Fibroblast of pulmonary artery (primary cell): ENCODE data around the gene TARDBP.
A peak's percentile ranks its signal among the peaks of the same experiment; 100 is the strongest.

Experiments
- DNase-seq: peaks from one replicate; pipeline ENCODE4 v3.0.0-alpha.2; 2010; ENCODE audit warnings: low read depth
- H3K4me3 ChIP-seq: replicated peaks from 2 replicates; pipeline ENCODE4 v1.5.1; 2011; ENCODE audit warnings: low read depth, mild to moderate bottlenecking, control low read depth, low read length, moderate library complexity
- TF ChIP-seq, protein P1 (sequence below): IDR thresholded peaks from 2 replicates; pipeline ENCODE4 v1.5.1; 2011; ENCODE audit warnings: mild to moderate bottlenecking, control low read depth, low read length, inconsistent platforms; ENCODE audit errors: missing control alignments

Gene TARDBP

DNA sequence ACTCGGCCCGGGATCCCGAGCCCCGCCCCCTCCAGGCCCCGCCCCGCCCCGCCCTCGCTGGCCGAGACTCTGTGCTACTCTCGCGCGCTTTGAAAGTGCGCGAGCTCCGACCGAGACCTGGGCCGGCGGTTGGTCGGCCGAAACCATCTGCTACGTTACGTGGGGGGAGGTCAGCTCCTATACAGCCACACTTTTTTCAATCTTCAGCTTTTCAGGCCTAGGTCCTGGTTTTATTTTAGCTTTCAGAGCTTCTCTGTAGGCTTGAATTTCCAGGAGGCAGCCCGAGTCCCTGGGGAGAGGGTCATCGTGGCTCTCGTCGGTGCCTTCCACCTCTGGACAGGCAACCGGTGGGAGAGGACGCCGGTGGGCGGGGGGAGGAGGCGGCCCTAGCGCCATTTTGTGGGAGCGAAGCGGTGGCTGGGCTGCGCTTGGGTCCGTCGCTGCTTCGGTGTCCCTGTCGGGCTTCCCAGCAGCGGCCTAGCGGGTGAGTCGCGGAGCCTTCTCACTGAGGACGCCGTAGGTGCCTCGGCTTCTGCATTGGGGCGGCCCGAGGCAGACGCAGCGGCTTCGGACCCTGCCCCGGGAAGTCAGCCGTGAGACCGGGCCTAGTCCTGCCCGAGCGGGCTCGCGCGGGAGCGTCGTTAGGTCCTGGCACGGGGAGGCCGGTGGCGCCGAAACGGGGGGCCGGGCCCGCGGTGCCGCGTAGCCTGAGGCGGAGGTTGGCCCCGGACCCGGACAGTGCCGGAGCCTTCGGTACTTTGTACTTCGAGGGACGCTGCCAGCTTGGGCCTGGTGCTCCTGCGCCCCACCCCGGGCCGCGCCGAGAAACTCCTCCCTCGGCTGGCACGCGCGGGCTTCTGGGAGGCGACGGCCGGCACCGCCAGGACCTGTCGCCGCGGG is at the start of gene TARDBP:
TSS of gene TARDBP (plus strand) at position 395 of the 900 bp plus-strand sequence. CDS start 1,074 bp downstream, outside the sequence.
- peak; percentile 88 for DNase-seq
- TF ChIP-seq, protein P1, sequence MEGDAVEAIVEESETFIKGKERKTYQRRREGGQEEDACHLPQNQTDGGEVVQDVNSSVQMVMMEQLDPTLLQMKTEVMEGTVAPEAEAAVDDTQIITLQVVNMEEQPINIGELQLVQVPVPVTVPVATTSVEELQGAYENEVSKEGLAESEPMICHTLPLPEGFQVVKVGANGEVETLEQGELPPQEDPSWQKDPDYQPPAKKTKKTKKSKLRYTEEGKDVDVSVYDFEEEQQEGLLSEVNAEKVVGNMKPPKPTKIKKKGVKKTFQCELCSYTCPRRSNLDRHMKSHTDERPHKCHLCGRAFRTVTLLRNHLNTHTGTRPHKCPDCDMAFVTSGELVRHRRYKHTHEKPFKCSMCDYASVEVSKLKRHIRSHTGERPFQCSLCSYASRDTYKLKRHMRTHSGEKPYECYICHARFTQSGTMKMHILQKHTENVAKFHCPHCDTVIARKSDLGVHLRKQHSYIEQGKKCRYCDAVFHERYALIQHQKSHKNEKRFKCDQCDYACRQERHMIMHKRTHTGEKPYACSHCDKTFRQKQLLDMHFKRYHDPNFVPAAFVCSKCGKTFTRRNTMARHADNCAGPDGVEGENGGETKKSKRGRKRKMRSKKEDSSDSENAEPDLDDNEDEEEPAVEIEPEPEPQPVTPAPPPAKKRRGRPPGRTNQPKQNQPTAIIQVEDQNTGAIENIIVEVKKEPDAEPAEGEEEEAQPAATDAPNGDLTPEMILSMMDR, result no peak
- peak within 1 kb of the TSS; percentile 89 for H3K4me3 ChIP-seq

DNA sequence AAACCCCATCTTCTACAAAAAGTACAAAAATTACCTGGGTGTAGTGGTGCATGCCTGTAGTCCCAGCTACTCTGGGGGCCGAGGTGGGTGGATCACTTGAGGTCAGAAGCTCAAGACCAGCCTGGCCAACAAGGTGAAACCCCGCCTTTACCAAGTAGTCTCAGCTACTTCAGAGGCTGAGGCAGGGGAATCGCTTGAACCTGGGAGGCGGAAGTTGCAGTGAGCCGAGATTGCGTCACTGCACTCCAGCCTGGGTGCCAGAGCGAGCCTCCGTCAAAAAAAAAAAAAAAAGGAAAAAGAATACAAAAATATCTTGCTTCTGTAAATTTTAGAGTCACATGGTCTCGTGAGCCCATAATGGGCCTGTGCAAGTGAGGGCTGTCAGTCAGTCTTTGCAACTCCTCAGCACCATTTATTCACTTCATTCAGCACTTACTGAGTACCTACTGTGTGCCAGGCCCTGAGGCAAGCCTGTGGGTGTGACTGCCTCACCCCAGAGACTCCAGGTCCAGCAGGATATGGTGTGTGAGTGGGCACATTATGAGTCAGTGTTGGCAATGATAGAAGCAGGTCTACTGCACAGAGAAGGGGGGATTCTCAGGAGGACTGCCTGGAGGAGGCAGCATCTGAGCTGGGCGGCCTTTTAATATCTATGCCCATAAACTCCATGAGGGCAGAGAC is 46.8 kb upstream of the TARDBP start:
- TF ChIP-seq, protein P1, result no peak
- H3K4me3 ChIP-seq, result no peak overlapping the region
- no peak for DNase-seq

DNA sequence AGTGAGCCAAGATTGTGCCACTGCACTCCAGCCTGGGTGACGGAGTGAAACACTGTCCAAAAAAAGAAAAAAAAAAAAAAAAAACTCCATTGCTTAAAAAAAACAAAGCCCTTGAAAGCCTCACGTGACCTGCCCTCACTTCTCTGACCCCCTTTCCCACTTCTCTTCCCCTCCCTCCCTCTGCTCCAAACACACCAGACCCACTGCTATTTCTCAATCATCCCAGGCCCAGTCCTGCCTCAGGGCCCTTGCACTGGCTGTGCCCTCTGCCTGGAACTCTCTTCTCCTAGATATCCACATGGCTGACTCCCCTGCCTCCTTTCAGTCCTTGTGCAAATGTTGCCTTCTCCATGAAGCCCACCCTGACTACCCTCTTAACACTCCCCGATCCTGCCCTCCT is 45.4 kb upstream of the TARDBP start:
- DNase-seq, result no peak
- no peak overlapping the region for H3K4me3 ChIP-seq
- TF ChIP-seq, protein P1, result no peak

DNA sequence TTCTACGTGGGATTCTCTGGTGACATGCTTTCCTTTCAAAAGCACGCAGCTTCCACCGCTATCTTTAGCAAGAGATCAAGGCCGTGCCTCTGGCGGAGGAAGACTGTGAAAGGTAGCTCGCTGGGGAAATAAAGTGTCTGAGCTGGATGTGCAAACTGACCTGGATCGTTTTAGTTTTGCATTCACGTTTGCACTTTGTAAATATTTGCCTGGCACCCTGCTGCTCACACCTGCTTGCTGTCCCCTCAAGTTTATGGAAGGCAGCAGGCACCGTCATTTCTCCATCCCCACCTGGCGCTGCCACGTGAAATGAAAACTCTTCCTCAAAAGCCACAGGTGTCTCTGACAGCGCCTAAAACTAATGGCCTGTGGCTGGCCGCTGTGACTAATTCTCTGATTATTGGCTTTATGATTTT is 44.0 kb upstream of the TARDBP start:
- no peak for DNase-seq
- TF ChIP-seq, protein P1, result no peak
- peak overlapping the region; percentile 30 for H3K4me3 ChIP-seq

DNA sequence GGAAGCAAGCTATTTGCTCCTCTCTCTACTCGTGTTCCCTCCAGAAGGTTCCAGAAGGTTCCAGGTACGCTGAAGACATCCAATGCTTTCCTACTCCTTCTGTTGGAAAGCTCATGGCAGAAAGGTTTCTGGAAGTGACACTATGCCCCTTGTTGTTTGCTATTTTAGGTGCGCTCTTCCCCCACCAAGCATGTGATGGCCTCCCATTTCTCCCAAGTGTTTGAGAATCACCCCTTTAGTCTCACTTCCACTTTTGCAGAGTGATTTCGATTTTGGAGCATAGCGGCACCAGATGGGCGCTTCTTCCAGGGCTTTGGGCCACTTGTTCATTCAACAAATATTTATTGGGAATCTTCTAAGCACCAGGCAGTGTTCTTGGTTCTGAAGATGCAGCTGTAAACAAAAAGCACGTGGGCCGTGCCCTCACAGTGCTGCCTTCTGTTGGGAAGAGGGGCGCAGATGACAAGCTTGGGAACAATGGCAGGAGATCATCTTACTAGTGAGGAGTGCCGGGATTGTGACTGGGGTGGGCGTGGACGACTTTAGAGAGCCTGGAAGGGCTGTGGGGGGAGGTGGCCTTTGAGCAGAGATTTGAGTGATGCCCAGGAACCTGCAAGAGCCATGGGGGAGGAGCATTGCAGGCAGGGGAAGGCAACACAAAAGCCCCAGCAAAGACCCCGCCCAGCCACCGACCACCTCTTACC is 43.0 kb upstream of the TARDBP start:
- TF ChIP-seq, protein P1, result no peak
- no peak overlapping the region for H3K4me3 ChIP-seq
- no peak for DNase-seq

DNA sequence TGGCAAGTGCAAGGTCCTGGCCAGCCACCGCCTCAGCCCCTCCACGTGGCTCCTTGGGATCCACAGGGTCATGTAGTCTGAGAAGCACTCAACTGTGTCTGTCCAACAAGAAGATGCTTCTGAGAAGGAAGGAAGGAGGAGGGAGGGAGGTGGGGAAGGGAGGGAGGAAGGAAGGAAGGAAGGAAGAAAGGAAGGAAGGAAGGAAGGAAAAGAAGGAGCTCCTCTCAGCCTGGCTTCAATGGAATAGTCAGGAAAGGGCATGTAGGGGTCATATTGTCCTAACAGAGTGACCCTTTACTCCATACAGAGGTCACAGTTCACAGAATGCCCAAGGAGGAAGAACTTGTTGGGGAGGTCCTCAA is 42.5 kb upstream of the TARDBP start:
- DNase-seq, result no peak
- TF ChIP-seq, protein P1, result no peak
- H3K4me3 ChIP-seq, result no peak overlapping the region
